Skeletal muscle satellite cell (primary cell): Measurements from ENCODE around the gene SULT1C2.

ENCODE experiments used
- H3K27me3 ChIP-seq: 2 replicates; pipeline ENCODE4 v1.7.0; 2013; ENCODE audit warnings: low read length; ENCODE audit not compliant: control insufficient read depth, insufficient read depth
- H3K36me3 ChIP-seq: 2 replicates; pipeline ENCODE4 v1.7.0; 2013; ENCODE audit warnings: mild to moderate bottlenecking, control low read depth, low read length; ENCODE audit not compliant: insufficient read depth
- H3K4me1 ChIP-seq: 2 replicates; pipeline ENCODE4 v1.7.0; 2013; ENCODE audit warnings: low read length; ENCODE audit not compliant: control insufficient read depth, insufficient read depth
- H3K4me2 ChIP-seq: 2 replicates; pipeline ENCODE4 v1.7.0; 2013; ENCODE audit warnings: mild to moderate bottlenecking, low read length
- H3K4me3 ChIP-seq: 2 replicates; pipeline ENCODE4 v1.7.0; 2013; ENCODE audit warnings: low read length
- H3K9ac ChIP-seq: 2 replicates; pipeline ENCODE4 v1.7.0; 2013; ENCODE audit warnings: mild to moderate bottlenecking, low read depth, low read length, moderate library complexity
- H3K9me3 ChIP-seq: replicated peaks from 2 replicates; pipeline ENCODE4 v1.7.0; 2013; ENCODE audit warnings: mild to moderate bottlenecking, control low read depth, low read length

Gene SULT1C2

GRCh38 chr2:108297436-108298141, 8.9 kb downstream of the SULT1C2 start:
- Histone ChIP-seq H3K9me3 (no peaks in the 10 kb centered on the region), H3K4me3 (no peak overlapping the region), H3K27me3 (peaks cover 6% of the 10 kb centered on the region), H3K4me2 (no peak overlapping the region), H3K9ac (no peak overlapping the region), H3K36me3 (no peaks in the 10 kb centered on the region), H3K4me1 (peaks cover 4% of the 10 kb centered on the region)

GRCh38 chr2:108301558-108301957, 12.9 kb downstream of the SULT1C2 start:
- H3K9ac ChIP-seq: no peak overlapping the region
- peaks cover 22% of the 10 kb centered on the region for H3K27me3 ChIP-seq
- H3K4me1 ChIP-seq: peaks cover 4% of the 10 kb centered on the region
- no peaks in the 10 kb centered on the region for H3K9me3 ChIP-seq
- no peak overlapping the region for H3K4me2 ChIP-seq
- H3K36me3 ChIP-seq: no peaks in the 10 kb centered on the region
- no peak overlapping the region for H3K4me3 ChIP-seq

DNA sequence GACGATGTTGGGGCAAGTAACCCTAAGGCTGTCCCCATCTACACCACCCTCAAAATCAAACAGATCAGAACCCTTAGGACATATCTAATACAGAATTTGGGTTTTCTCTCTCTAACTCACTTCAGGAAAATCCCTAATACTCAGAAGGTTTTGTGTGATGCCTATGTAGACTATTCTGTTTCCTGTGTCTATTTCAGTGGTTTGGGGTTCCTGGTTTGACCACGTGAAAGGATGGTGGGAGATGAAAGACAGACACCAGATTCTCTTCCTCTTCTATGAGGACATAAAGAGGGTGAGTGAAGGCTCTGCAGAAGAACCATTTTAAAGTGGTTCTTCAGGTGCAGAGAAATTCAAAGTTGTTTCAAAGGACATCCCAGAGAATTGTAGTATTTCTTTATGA, 16.3 kb downstream of the SULT1C2 start:
- no peak overlapping the region for H3K4me2 ChIP-seq
- H3K9ac ChIP-seq: no peak overlapping the region
- H3K4me1 ChIP-seq: no peaks in the 10 kb centered on the region
- H3K27me3 ChIP-seq: peaks cover 29% of the 10 kb centered on the region
- H3K36me3 ChIP-seq: no peaks in the 10 kb centered on the region
- no peak overlapping the region for H3K4me3 ChIP-seq
- H3K9me3 ChIP-seq: no peaks in the 10 kb centered on the region

DNA sequence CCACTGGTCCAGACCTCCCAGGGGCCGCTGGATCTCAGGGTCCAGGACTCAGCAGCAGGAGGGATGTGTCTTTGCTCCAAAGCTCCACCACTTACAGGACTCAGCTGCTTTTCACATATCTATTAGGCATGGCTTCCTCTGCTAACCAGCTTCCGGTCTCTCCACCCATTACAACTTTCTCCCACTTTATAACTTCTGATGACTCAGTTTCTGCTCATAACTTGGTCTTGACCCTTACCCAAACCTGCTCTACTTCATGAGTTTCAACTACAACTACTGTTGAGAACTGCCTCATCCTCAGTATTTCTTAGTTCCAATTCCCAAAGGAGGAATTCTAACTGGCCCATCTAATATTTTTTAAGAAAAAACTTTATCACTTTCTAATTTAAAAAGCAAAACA, 17.2 kb downstream of the SULT1C2 start:
- Histone ChIP-seq H3K4me2 (no peak overlapping the region), H3K9me3 (no peaks in the 10 kb centered on the region), H3K27me3 (peaks cover 29% of the 10 kb centered on the region), H3K36me3 (no peaks in the 10 kb centered on the region), H3K4me1 (no peaks in the 10 kb centered on the region), H3K4me3 (no peak overlapping the region), H3K9ac (no peak overlapping the region)

- H3K36me3 ChIP-seq: no peaks in the 10 kb centered on the region
- no peak overlapping the region for H3K4me3 ChIP-seq
- peaks cover 14% of the 10 kb centered on the region for H3K27me3 ChIP-seq
- H3K4me2 ChIP-seq: no peak overlapping the region
- H3K9me3 ChIP-seq: no peaks in the 10 kb centered on the region
- H3K4me1 ChIP-seq: no peaks in the 10 kb centered on the region
- H3K9ac ChIP-seq: no peak overlapping the region
These were observed 21.2 kb downstream of the SULT1C2 start for GRCh38 chr2:108309903-108310302.

- no peaks in the 10 kb centered on the region for H3K9me3 ChIP-seq
- peaks cover 6% of the 10 kb centered on the region for H3K27me3 ChIP-seq
- no peak overlapping the region for H3K4me2 ChIP-seq
- H3K4me3 ChIP-seq: no peak overlapping the region
- H3K36me3 ChIP-seq: no peaks in the 10 kb centered on the region
- no peak overlapping the region for H3K9ac ChIP-seq
- no peaks in the 10 kb centered on the region for H3K4me1 ChIP-seq
These were observed 26.0 kb downstream of the SULT1C2 start for GRCh38 chr2:108314586-108315296.

DNA sequence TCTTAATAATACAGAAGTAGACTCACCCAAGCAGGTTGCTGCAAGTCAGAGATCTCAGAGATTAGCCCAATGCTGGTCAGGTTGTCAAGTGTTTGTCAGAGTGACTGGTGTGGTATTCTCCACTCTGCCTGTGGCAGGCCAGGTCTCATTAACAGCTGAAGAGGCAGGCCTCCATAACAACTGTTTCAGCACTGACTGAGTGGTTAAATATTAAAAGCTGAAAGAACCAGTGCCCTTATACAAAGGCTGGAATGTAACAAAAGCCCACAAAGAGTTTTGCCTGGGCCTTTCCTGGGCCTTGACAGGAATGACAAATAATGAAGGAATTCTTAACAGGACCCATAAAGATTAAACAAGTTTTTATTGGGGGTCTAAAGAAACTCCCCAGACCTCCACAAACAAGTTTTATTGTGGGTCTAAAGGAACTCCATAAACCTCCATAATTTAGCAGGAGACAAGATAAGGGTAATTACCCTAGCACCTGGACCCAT, 26.8 kb downstream of the SULT1C2 start:
- H3K4me1 ChIP-seq: no peaks in the 10 kb centered on the region
- no peaks in the 10 kb centered on the region for H3K36me3 ChIP-seq
- H3K4me2 ChIP-seq: no peak overlapping the region
- no peak overlapping the region for H3K9ac ChIP-seq
- H3K27me3 ChIP-seq: peaks cover 6% of the 10 kb centered on the region
- no peak overlapping the region for H3K4me3 ChIP-seq
- no peaks in the 10 kb centered on the region for H3K9me3 ChIP-seq

DNA sequence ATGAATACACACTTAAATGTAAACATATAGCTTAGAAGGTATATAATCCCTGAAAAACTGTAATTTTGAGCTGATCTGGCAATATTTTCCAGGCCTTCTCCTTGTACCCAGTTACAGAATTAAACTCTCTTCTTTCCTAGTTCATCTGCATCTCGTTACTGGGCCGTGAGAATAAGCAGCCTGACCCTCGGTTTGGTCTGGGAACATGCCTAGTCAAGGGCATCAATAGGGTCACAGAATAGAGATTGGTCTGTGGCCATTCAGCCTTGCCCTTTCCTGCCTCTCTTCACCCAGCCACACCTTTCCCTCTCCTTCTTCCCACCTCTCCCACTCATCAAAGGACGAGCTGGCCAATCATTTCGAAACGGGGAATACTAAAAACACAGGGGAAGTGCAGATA, 27.3 kb downstream of the SULT1C2 start:
- Histone ChIP-seq H3K4me2 (no peak overlapping the region), H3K9ac (no peak overlapping the region), H3K4me3 (no peak overlapping the region), H3K27me3 (peaks cover 6% of the 10 kb centered on the region), H3K4me1 (no peaks in the 10 kb centered on the region), H3K9me3 (no peaks in the 10 kb centered on the region), H3K36me3 (no peaks in the 10 kb centered on the region)

- no peak overlapping the region for H3K4me2 ChIP-seq
- H3K4me3 ChIP-seq: no peak overlapping the region
- H3K9ac ChIP-seq: no peak overlapping the region
- no peaks in the 10 kb centered on the region for H3K4me1 ChIP-seq
- H3K9me3 ChIP-seq: no peaks in the 10 kb centered on the region
- H3K36me3 ChIP-seq: no peaks in the 10 kb centered on the region
- H3K27me3 ChIP-seq: peaks cover 6% of the 10 kb centered on the region
These were observed 28.0 kb downstream of the SULT1C2 start for GRCh38 chr2:108316461-108317258.

- Histone ChIP-seq H3K4me2 (no peak overlapping the region), H3K9ac (no peak overlapping the region), H3K27me3 (no peaks in the 10 kb centered on the region), H3K4me1 (peaks cover 22% of the 10 kb centered on the region), H3K4me3 (no peak overlapping the region), H3K9me3 (no peaks in the 10 kb centered on the region), H3K36me3 (no peaks in the 10 kb centered on the region)
These were observed 31.7 kb downstream of the SULT1C2 start for GRCh38 chr2:108320326-108320922.

- no peaks in the 10 kb centered on the region for H3K9me3 ChIP-seq
- no peak overlapping the region for H3K4me2 ChIP-seq
- H3K9ac ChIP-seq: no peak overlapping the region
- peaks cover 23% of the 10 kb centered on the region for H3K4me1 ChIP-seq
- no peak overlapping the region for H3K4me3 ChIP-seq
- no peaks in the 10 kb centered on the region for H3K36me3 ChIP-seq
- no peaks in the 10 kb centered on the region for H3K27me3 ChIP-seq
These were observed 34.9 kb downstream of the SULT1C2 start for GRCh38 chr2:108323619-108324018.
